GM19397 (cell line): Measurements from ENCODE around the gene CIT.

ENCODE experiments used
- ATAC-seq: cut with Tn5 transposase; IDR thresholded peaks from one replicate; pipeline ENCODE4 v1.9.1; 2021; ENCODE audit warnings: mild to moderate bottlenecking, moderate library complexity; ENCODE audit not compliant: unreplicated experiment

CIT gene

GRCh38 chr12:119704065-119704747, 172.9 kb downstream of the CIT start:
- ATAC-seq, result no peak

DNA sequence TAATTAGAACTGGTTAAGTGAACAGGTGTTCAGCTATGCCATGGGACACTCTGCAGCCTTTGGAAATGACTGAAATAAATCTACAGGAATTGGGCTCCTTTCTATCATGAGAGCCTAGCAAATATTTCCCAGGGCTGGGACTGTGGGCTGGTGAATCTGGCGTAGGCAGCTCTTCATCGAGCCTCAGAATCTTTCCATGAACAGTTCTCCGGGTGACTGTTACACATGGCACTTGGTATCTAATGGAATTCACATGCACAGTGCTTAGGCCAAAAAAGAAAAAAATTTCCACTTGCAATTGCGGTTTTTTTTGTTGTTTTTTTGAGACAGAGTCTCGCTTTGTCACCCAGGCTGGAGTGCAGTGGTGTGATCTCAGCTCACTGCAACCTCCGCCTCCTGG, 177.0 kb downstream of the CIT start:
- no peak for ATAC-seq

DNA sequence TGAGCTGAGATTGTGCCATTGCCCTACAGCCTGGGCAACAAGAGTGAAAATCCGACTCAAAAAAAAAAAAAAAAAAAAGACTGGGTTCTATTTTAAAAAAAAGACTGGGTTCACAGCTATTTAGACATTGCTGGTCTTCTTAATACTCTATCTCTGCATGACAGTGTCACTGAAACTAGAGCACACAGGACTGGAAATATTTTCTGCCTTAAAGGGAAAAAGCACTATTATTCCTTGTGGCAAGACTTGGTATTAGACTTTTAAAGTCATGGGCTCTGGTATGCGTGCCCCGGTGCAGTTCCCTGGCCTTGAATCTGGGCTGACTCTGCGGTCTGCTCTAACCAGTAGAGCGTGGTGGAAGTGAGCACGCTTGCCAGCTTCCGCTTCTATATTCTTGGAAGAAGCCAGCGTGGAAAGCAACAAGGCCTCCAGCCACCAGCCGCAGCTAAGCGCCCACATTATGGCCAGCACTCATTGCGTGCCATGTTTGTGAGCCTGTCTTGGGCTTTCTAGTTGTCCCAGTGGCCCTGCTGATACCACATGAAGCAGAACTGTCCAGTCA, 177.8 kb downstream of the CIT start:
- ATAC-seq, result no peak

DNA sequence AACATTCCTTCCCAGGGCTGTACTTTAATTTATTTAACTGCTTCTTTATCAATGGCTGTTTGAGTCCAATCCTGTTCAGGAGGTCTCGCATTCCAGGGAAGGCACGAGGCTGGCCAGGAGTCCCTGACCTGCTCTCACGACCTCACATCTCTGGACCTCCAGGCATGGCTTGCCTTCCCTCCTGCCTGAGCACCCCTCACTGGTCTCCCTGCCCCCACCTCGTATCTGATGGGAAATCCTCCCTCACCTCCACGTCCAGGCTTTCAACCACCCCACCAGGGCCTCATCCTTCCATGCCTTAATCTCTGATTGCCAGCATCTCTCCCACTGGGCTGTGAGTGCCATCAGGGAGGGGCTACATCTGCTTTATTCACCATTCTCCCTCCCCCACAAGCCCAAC, 180.2 kb downstream of the CIT start:
- ATAC-seq, result no peak

DNA sequence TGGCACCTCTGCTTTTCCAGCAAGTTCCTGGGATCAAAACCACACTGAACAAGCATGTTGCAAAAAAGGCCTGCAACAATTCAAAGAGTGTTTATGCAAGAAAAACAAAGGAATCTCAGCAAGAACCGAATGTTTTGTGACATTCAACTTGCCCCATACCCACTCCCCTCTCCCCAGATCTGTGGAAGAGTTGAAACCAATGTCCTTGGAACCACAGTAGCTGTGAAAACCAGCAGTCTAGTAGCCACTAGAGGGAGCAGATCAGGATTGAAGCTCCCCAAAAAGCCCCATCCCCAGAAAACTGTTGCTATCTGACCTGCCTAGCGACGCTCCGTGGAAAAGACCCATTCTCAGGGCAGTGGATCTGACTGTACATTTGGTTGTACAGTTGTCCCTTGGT, 182.1 kb downstream of the CIT start:
- no peak for ATAC-seq

- ATAC-seq, result no peak
Observed at GRCh38 chr12:119694111-119694510, 183.0 kb downstream of the CIT start.

- ATAC-seq, result no peak
Observed at GRCh38 chr12:119693511-119693910, 183.6 kb downstream of the CIT start.

- ATAC-seq, result no peak
Observed at GRCh38 chr12:119692997-119693396, 184.1 kb downstream of the CIT start.

DNA sequence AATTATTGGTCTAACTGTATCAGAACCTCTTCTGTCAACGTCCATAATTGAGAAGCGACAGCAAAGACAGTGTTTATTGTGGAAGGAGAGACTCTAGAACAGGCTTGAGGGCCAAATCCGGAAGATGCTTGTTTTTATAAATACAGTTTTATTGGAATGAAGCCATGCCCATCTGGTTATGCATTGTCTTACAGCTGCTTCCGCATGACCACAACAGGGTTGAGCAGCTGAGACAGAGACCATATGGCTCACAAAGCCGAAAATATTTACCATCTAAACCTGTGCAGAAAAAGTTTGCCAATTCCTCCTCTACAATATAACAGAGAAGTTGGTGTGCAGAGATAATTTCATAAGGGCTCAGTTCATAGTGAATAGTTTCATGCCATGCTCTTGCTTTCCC, 184.7 kb downstream of the CIT start:
- no peak for ATAC-seq

GRCh38 chr12:119691202-119691810, 185.8 kb downstream of the CIT start:
- ATAC-seq, result no peak

DNA sequence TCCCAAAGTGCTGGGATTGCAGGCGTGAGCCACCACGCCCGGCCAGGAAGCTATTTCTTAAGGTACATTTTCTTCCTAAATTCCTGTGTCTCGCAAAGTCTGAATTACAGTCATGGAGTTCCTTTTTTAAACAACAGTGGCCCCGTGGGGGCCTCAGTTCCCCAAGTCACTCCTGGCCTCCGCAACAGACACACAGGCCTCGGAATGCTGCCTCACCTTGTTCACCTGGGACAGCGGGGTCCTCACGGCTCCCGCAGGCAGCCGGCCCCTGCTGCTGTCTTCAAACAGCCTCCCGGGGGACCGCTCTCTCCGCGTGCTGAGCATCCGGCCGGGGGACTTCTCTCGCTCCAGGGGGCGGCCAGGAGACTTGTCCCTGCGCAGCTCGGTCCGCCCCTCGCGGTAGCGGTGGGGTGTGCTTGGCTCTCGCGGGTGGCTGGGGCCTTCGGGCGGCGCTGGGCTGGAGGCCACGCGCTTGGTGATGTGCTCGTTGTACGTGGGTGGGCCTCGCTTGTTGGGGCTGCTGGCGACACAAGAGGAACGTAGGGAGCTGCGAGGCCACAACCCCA, 187.1 kb downstream of the CIT start:
- no peak for ATAC-seq

GRCh38 chr12:119687879-119688278, 189.2 kb downstream of the CIT start:
- ATAC-seq, result no peak

DNA sequence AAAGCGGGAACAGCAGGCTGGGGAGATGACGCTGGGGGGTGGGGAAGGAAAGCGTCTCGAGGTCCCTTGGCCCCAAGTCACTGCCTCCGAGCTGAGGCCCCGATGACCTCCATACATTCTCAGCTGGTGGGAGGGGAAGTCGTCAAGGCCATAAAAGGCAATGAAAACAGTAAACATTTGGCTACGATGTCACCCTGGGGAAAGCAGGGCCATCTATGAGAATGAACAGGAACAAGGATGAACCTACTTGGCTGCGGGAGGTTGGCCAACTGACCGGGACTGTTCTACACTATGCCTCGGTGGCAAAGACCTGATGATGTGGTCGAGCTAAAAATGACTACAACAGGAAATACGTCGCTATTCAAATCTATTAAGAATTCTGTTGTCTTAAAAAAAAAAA, 189.7 kb downstream of the CIT start:
- no peak for ATAC-seq

GRCh38 chr12:119686776-119687175, 190.3 kb downstream of the CIT start:
- no peak for ATAC-seq

GRCh38 chr12:119686355-119686754, 190.8 kb downstream of the CIT start:
- no peak for ATAC-seq

DNA sequence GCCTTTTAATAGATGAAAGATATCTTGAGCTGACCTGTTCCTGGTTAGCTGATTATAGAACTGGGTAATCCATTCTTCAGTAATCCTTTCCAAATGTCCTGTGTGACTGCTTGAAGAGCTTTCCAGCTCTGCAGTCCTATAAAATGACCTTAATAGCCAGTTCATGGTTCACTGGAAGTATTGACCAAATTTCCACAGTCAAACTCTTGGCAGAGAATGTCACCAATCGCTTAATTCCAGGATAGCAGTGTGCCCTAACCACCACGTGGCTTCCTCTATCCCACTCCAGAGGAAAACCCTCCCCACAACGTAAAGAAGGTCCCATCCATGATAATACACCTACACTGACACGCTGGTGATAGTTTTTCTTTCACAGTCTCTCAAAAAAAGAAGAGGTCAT, 191.7 kb downstream of the CIT start:
- ATAC-seq, result no peak

GRCh38 chr12:119684711-119685369, 192.3 kb downstream of the CIT start:
- ATAC-seq, result no peak

DNA sequence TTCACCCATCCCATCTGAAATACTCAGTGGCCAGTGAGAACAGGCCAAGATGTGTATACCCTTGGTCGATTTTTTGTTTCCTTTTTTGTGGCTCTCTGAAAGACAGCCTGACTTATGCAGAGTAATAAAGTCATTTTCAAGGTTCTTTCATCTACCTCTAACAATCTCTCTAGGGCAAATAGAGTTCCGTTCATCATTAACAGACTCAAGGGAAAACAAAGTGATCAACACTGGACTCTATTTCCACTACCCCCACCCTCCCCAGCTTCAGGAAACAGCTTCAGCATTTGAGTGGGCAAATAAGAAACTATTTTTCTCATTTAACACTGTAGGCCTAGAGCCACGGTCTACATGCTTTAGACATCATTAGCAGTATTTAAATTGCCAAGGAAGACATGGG, 193.3 kb downstream of the CIT start:
- ATAC-seq, result no peak

GRCh38 chr12:119683413-119683812, 193.7 kb downstream of the CIT start:
- no peak for ATAC-seq

- no peak for ATAC-seq
Observed at GRCh38 chr12:119682639-119683252, 194.4 kb downstream of the CIT start.
